Bronchial epithelial cell (primary cell): ENCODE data around the gene ADSS1. TPM values are rescaled to one million over a fixed set of nuclear protein-coding genes. Genes with fewer than 3 reads are reported as not detected.

Experiments
- DNase-seq: peaks from one replicate; pipeline ENCODE4 v3.0.0-alpha.2; 2010; ENCODE audit warnings: low read depth
- FAIRE-seq: peaks from 2 replicates; lab custom pipeline; 2011; peaks lifted over from hg19 to GRCh38; lab: Jason Lieb, UNC
- H3K27me3 ChIP-seq: 2 replicates; pipeline ENCODE4 v1.5.1; 2011; ENCODE audit warnings: low read length; ENCODE audit not compliant: control insufficient read depth, insufficient read depth
- H3K36me3 ChIP-seq: 2 replicates; pipeline ENCODE4 v1.5.1; 2011; ENCODE audit warnings: low read length; ENCODE audit not compliant: control insufficient read depth, insufficient read depth
- H3K4me3 ChIP-seq: 2 replicates; pipeline ENCODE4 v1.5.1; 2011; ENCODE audit warnings: mild to moderate bottlenecking, low read depth, low read length, control low read depth
- CTCF ChIP-seq: IDR thresholded peaks from 2 replicates; pipeline ENCODE4 v1.5.1; 2011; ENCODE audit warnings: mild to moderate bottlenecking, moderate library complexity, low read length, control low read depth, inconsistent platforms; ENCODE audit not compliant: insufficient read depth, severe bottlenecking
- total RNA-seq: library from RNA; depleted of rRNA; stranded (reverse); fragments of >200 nt; gene quantifications from 2 replicates; pipeline ENCODE4 v1.2.1, GENCODE V29; 2014

The ADSS1 gene
- total RNA-seq, 1 donor from 2014 or later = 18.2 TPM

DNA sequence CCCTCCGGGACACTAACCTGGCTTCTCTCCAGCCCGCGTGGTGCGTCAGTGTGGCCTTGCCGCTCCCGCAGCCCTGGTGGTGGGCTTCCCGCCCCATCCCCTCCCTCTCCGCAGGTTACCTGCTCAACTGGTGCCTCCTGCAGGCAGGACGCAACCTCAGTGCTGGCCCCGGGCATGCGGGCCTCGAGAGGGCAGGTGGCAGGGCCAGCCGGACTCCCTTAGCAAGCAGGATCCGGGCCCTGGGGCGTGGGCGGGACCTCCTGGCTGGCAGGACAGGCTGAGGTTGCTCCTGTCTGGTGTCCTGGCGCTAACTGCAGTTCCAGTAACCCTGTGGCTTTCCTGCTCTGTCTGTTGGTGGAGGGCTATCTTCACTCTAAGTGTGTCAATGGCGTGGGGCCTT lies 8.6 kb upstream of the ADSS1 start:
- FAIRE-seq = no peak
- H3K4me3 ChIP-seq = no peak overlapping the region
- no peaks in the 10 kb centered on the region for H3K27me3 ChIP-seq
- TF ChIP-seq CTCF = no peak
- peaks cover 48% of the 10 kb centered on the region for H3K36me3 ChIP-seq
- DNase-seq = no peak

DNA sequence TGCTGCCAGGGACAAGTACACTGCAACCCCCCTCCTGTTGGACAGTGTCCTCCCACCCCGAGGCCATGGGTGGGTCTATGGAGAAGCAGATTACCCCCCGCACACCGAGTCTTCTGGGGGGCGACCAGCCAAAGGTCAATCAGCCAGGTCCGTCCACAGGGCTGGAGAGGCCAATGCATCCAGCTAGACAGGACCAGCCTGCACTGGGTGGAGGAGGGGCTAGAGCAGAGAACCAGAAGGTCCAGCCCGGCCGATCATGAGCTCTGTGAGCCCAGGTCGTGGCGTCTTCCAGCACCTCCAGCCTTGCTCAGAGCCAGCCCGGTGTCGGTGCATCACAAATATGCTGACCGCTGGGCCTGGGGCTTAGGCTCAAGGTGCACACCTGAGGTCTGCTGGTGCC lies 8.2 kb upstream of the ADSS1 start:
- FAIRE-seq = no peak
- no peak for DNase-seq
- no peak overlapping the region for H3K4me3 ChIP-seq
- TF ChIP-seq CTCF = no peak
- H3K36me3 ChIP-seq = peaks cover 43% of the 10 kb centered on the region
- H3K27me3 ChIP-seq = no peaks in the 10 kb centered on the region

GRCh38 chr14:104717137-104717536 lies 6.9 kb upstream of the ADSS1 start:
- no peak for DNase-seq
- Histone ChIP-seq H3K27me3 (no peaks in the 10 kb centered on the region), H3K36me3 (peaks cover 38% of the 10 kb centered on the region), H3K4me3 (no peak overlapping the region)
- TF ChIP-seq CTCF = no peak
- no peak for FAIRE-seq

GRCh38 chr14:104717646-104718045 lies 6.4 kb upstream of the ADSS1 start:
- FAIRE-seq (no peak), DNase-seq (no peak)
- peaks cover 34% of the 10 kb centered on the region for H3K36me3 ChIP-seq
- TF ChIP-seq CTCF = no peak
- H3K27me3 ChIP-seq = no peaks in the 10 kb centered on the region
- no peak overlapping the region for H3K4me3 ChIP-seq

DNA sequence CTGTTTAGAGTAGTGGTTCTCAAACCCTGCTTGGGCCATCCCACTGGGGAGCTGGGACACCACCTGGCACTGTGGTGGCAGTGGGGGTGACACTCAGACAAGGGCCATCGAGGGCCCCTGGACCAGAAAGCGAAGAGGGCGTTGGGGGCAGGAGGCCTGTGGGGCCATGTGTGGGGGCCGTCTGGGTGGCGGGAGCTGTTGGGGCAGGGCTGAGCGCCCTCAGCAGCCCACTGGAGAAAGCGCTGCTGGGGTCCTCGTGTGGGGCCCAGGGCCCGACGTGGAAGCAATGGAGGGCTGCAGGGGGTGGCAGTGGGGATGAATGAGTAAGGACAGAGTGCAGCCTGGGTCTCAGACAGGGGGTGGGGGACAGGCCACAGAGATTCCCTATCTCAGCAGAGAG lies 5.9 kb upstream of the ADSS1 start:
- no peak for FAIRE-seq
- H3K36me3 ChIP-seq = peaks cover 32% of the 10 kb centered on the region
- TF ChIP-seq CTCF = no peak

GRCh38 chr14:104718871-104719270 lies 5.2 kb upstream of the ADSS1 start:
- Histone ChIP-seq H3K27me3 (no peaks in the 10 kb centered on the region), H3K4me3 (no peak overlapping the region), H3K36me3 (peaks cover 30% of the 10 kb centered on the region)
- no peak for DNase-seq
- TF ChIP-seq CTCF = no peak
- FAIRE-seq = no peak

More for the DNA sequence above, 5.9 kb upstream of the ADSS1 start:
- Histone ChIP-seq H3K4me3 (no peak overlapping the region), H3K27me3 (no peaks in the 10 kb centered on the region)
- DNase-seq = no peak
